IMR-90 (cell line): ENCODE measurements around the gene FUT2. TPM values are rescaled to one million over a fixed set of nuclear protein-coding genes. Genes with fewer than 3 reads are reported as not detected.

Experiments
- ATAC-seq: fragments of 200-7000 bp; cut with Tn5 transposase; 2 replicates; pipeline ENCODE4 v1.9.1; 2020; ENCODE audit warnings: low read depth, mild to moderate bottlenecking, moderate library complexity
- BruUV-seq: library from RNA; stranded (reverse); fragments of 400-500 nt; replicated peaks from 2 replicates; lab custom pipeline; 2021; lab: Mats Ljungman, UMichigan
- CTCF ChIA-PET: fragments of 300-600 bp; formaldehyde crosslinking; extraction: SDS; loops from one replicate; lab custom pipeline; 2021; ENCODE audit warnings: antibody characterized with exemption; lab: Yijun Ruan, JAX
- POLR2A ChIA-PET: fragments of 300-600 bp; sonication (Branson Sonifier 250); formaldehyde crosslinking; loops from one replicate; lab custom pipeline; 2022; ENCODE audit warnings: antibody characterized with exemption; ENCODE audit not compliant: unreplicated experiment; lab: Charles Lee
- DNase-seq: peaks from one replicate; pipeline ENCODE4 v3.0.0; 2013
- H2AFZ ChIP-seq: replicated peaks from 2 replicates; pipeline ENCODE3; 2013; ENCODE audit warnings: low read length, mild to moderate bottlenecking; ENCODE audit not compliant: poor library complexity
- H2AK5ac ChIP-seq: 2 replicates; pipeline ENCODE4 v1.6.1; 2013; ENCODE audit warnings: low read depth, low read length, inconsistent platforms
- H2AK9ac ChIP-seq: replicated peaks from 2 replicates; pipeline ENCODE3; 2013; ENCODE audit warnings: mild to moderate bottlenecking, low read depth, low read length, moderate library complexity; ENCODE audit not compliant: poor library complexity
- H2BK120ac ChIP-seq: 2 replicates; pipeline ENCODE4 v1.6.1; 2013; ENCODE audit warnings: low read depth, low read length, inconsistent platforms
- H2BK15ac ChIP-seq: 3 replicates; pipeline ENCODE4 v1.6.1; 2013; ENCODE audit warnings: low read depth, low read length, inconsistent platforms
- H2BK20ac ChIP-seq: 2 replicates; pipeline ENCODE4 v1.6.1; 2013; ENCODE audit warnings: low read depth, mild to moderate bottlenecking, inconsistent platforms, low read length, moderate library complexity
- H2BK5ac ChIP-seq: 2 replicates; pipeline ENCODE4 v1.6.1; 2013; ENCODE audit warnings: mild to moderate bottlenecking, low read depth, low read length, inconsistent platforms; ENCODE audit not compliant: poor library complexity, severe bottlenecking
- H3K14ac ChIP-seq: replicated peaks from 2 replicates; pipeline ENCODE4 v1.6.1; 2013; ENCODE audit warnings: low read depth, low read length, inconsistent platforms
- H3K18ac ChIP-seq: 2 replicates; pipeline ENCODE4 v1.6.1; 2013; ENCODE audit warnings: low read depth, low read length, control low read depth
- H3K23ac ChIP-seq: 2 replicates; pipeline ENCODE4 v1.6.1; 2013; ENCODE audit warnings: low read depth, low read length, inconsistent platforms
- H3K27ac ChIP-seq: 2 replicates; pipeline ENCODE4 v1.5.1; 2013; ENCODE audit warnings: mild to moderate bottlenecking, control low read depth, low read length; ENCODE audit not compliant: insufficient read depth
- H3K27me3 ChIP-seq: 2 replicates; pipeline ENCODE4 v1.6.1; 2013; ENCODE audit warnings: low read length; ENCODE audit not compliant: control insufficient read depth, insufficient read depth
- H3K36me3 ChIP-seq: 2 replicates; pipeline ENCODE4 v1.6.1; 2013; ENCODE audit warnings: low read length, mixed read lengths; ENCODE audit not compliant: control insufficient read depth, insufficient read depth
- H3K4ac ChIP-seq: 2 replicates; pipeline ENCODE4 v1.6.1; 2013; ENCODE audit warnings: low read depth, low read length, inconsistent platforms
- H3K4me1 ChIP-seq: 2 replicates; pipeline ENCODE4 v1.6.1; 2013; ENCODE audit warnings: low read length, mixed read lengths; ENCODE audit not compliant: control insufficient read depth, insufficient read depth
- H3K4me2 ChIP-seq: 2 replicates; pipeline ENCODE4 v1.6.1; 2013; ENCODE audit warnings: low read depth, mild to moderate bottlenecking, control low read depth, low read length, moderate library complexity
- H3K4me3 ChIP-seq: 2 replicates; pipeline ENCODE4 v1.5.1; 2013; ENCODE audit warnings: low read depth, mild to moderate bottlenecking, control low read depth, low read length, moderate library complexity; ENCODE audit not compliant: insufficient read depth
- H3K56ac ChIP-seq: 2 replicates; pipeline ENCODE4 v1.6.1; 2013; ENCODE audit warnings: low read length, inconsistent platforms; ENCODE audit not compliant: insufficient read depth; ENCODE audit errors: extremely low read depth
- H3K79me1 ChIP-seq, 2 experiments: 2 replicates each; pipeline ENCODE4 v1.6.1; 2013; ENCODE audit warnings: low read length in 2 of 2, inconsistent platforms in 1 of 2, low read depth in 1 of 2
- H3K9ac ChIP-seq: 2 replicates; pipeline ENCODE4 v1.6.1; 2013; ENCODE audit warnings: low read depth, low read length, control low read depth
- H3K9me1 ChIP-seq: 2 replicates; pipeline ENCODE4 v1.6.1; 2013; ENCODE audit warnings: low read length, inconsistent platforms; ENCODE audit not compliant: insufficient read depth
- H3K9me3 ChIP-seq: 2 replicates; pipeline ENCODE4 v1.6.1; 2013; ENCODE audit warnings: low read length; ENCODE audit not compliant: control insufficient read depth, insufficient read depth
- H4K20me1 ChIP-seq: 2 replicates; pipeline ENCODE4 v1.6.1; 2013; ENCODE audit warnings: low read length, inconsistent platforms; ENCODE audit not compliant: insufficient read depth
- H4K5ac ChIP-seq: 2 replicates; pipeline ENCODE4 v1.6.1; 2013; ENCODE audit warnings: mild to moderate bottlenecking, low read depth, low read length, control low read depth
- H4K8ac ChIP-seq, 2 experiments: 2 replicates each; pipeline ENCODE4 v1.6.1; 2013; ENCODE audit warnings: low read depth in 2 of 2, low read length in 2 of 2, control low read depth in 1 of 2, inconsistent platforms in 1 of 2
- H4K91ac ChIP-seq: 2 replicates; pipeline ENCODE4 v1.6.1; 2013; ENCODE audit warnings: low read depth, low read length, inconsistent platforms; ENCODE audit not compliant: insufficient read depth
- BHLHE40 ChIP-seq: fragments of 150-350 bp; IDR thresholded peaks from 2 replicates; pipeline ENCODE4 v1.6.1; 2016; ENCODE audit warnings: mild to moderate bottlenecking, low read depth, low read length
- CEBPB ChIP-seq: IDR thresholded peaks from 2 replicates; pipeline ENCODE4 v1.6.1; 2012; ENCODE audit warnings: low read depth, low read length, improper control_type of control experiment
- MAZ ChIP-seq: IDR thresholded peaks from 2 replicates; pipeline ENCODE4 v1.6.1; 2012; ENCODE audit warnings: low read depth, mild to moderate bottlenecking, low read length, improper control_type of control experiment, moderate library complexity, borderline replicate concordance
- POLR2A ChIP-seq: IDR thresholded peaks from 2 replicates; pipeline ENCODE4 v1.6.1; 2012; ENCODE audit warnings: mild to moderate bottlenecking, low read depth, low read length
- RAD21 ChIP-seq: IDR thresholded peaks from 2 replicates; pipeline ENCODE4 v1.6.1; 2012; ENCODE audit warnings: low read length, improper control_type of control experiment
- SMC3 ChIP-seq: fragments of 150-350 bp; IDR thresholded peaks from 2 replicates; pipeline ENCODE4 v1.6.1; 2016; ENCODE audit warnings: low read depth, mild to moderate bottlenecking, antibody characterized with exemption, low read length, moderate library complexity
- WGBS, 2 experiments: methylation state at CpG; one replicate each; pipeline versions ENCODE4 v1.1.5 to v1.1.7; 2013; ENCODE audit warnings: missing lambda C conversion rate in 2 of 2; ENCODE audit not compliant: insufficient read length in 1 of 2; ENCODE audit errors: extremely low coverage in 2 of 2; 5-methylcytosine and 5-hydroxymethylcytosine counted together
- dilution Hi-C: fragments of 300-500 bp; cut with HindIII; formaldehyde crosslinking; loops from one replicate; pipeline ENCODE4 v1.14.3; 2018; ENCODE audit warnings: low sequenced_read_pairs; ENCODE audit not compliant: unreplicated experiment
- in situ Hi-C: fragments of 300-500 bp; cut with MboI; formaldehyde crosslinking; loops from 3 replicates; pipeline ENCODE4 v1.14.3; 2019; ENCODE audit warnings: low sequenced_read_pairs, inconsistent platforms, mixed read lengths
- intact Hi-C: fragments of 100-400 bp; cut with micrococcal nuclease; formaldehyde crosslinking; loops from 2 replicates; pipeline ENCODE4 v1.10.0; 2022
- polyA plus RNA-seq, 3 experiments: library from polyadenylated mRNA; depleted of rRNA; stranded (reverse); fragments of >200 nt; gene quantifications; 2 replicates each; pipeline ENCODE4 v1.2.3, GENCODE V29; 2012; ENCODE audit warnings: low replicate concordance in 1 of 3
- total RNA-seq: library from RNA; depleted of rRNA; stranded (reverse); fragments of >200 nt; gene quantifications from 2 replicates; pipeline ENCODE4 v1.2.3, GENCODE V29; 2012
- TF ChIP-seq, protein P1 (sequence below): conservative IDR thresholded peaks from 2 replicates; pipeline ENCODE4 v1.5.1; 2012; ENCODE audit warnings: mild to moderate bottlenecking, low read depth, low read length, improper control_type of control experiment

Gene FUT2
- total and polyA plus RNA-seq, 2 of the 4 experiments (the other 2 are of a cell fraction) = not detected

DNA sequence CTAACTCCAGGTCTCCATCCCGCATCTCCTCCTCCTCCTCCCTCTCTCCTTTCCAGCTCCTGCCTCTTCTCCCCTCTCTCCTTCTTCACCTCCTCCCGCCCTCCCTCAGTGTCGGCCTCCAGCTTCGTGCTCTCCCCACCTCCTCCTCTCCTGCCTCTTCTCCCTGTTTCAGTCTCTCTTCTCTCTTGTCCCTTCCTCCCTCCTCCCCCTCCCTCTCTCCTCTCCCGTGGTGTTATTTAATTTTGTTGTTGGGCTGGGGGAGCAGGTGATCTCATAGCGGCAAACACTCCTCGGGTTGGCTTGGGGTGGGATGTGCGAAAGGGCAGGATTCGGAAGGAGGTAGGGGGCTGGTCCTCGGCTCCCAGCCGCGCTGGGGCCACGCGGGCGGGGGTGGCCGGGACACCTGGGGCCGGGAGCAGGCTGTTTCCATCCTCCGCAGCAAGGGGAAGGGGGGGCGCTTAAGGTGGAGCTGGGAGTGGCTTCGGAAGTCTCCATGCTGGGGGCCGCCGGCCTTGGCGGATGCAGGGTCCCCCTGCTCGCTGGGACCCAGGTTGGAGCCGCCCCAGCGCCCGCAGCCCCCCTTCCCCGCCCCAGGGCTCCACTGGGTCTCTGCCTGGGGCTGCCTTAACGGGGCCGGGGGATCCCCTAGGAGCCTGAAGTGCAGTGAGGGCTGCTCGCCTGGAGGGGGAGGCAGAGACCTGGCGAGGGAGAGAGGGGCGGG is 49.6 kb upstream of the FUT2 start, which contains the start of gene CA11:
Gene CA11, minus strand, starts transcription at position 187 of the 721 bp plus-strand sequence. CDS start 555 bp downstream, outside the sequence.
- H3K56ac ChIP-seq = no peak within 1 kb of the TSS
- H3K4me1 ChIP-seq = peaks cover 5% of the 10 kb centered on the region
- peak within 1 kb of the TSS; percentile 58 for H2AK5ac ChIP-seq
- H3K4ac ChIP-seq = peak within 1 kb of the TSS; percentile 41
- H2BK20ac ChIP-seq = 0 out of 2 replicates have a peak within 1 kb of the TSS, but pooled peaks have one; percentile 14
- H3K14ac ChIP-seq = peak within 1 kb of the TSS; percentile 52
- 0% methylated on average over 7 of the region's 33 CpGs; no CpG with 5 or more reads in 1 of the 2 experiments for WGBS, 2 experiments
- 0 out of 3 replicates have a peak within 1 kb of the TSS, but pooled peaks have one; percentile 40 for H2BK15ac ChIP-seq
- peak within 1 kb of the TSS; percentile 91 for H2AFZ ChIP-seq
- ChIA-PET CTCF (interaction anchor here (0.5 to 1.4 kb wide), 3 partner anchors 137 to 680 kb away, joined by 3 to 6 read pairs (median 4); no protein-coding TSS in a partner anchor), POLR2A (interaction anchor here (0.7 kb wide), 1 partner anchor 197 kb away, joined by 3 read pairs; no protein-coding TSS in a partner anchor)
- H3K9me3 ChIP-seq = peaks cover 2% of the 10 kb centered on the region; the same call in 1 of the 2 replicates
- intact Hi-C loops = loop anchor here (2.0 to 10.0 kb wide), 3 partner anchors 139 to 319 kb away; partner anchors contain the start of gene FTL
- H3K27me3 ChIP-seq = no peaks in the 10 kb centered on the region
- peak within 1 kb of the TSS; percentile 84 for H3K4me2 ChIP-seq
- H3K9ac ChIP-seq = peak within 1 kb of the TSS; percentile 13
- no peaks in the 10 kb centered on the region for H4K20me1 ChIP-seq
- peak within 1 kb of the TSS; percentile 23 for H4K91ac ChIP-seq
- H3K4me3 ChIP-seq = peak within 1 kb of the TSS; percentile 44
- peak within 1 kb of the TSS; percentile 76 to 93 for H4K8ac ChIP-seq
- peak within 1 kb of the TSS; percentile 89 for H2AK9ac ChIP-seq
- in situ Hi-C loops = loop anchor here (10.0 kb wide), 2 partner anchors 189 to 319 kb away; partner anchors contain the start of genes FTL and HSD17B14
- H3K9me1 ChIP-seq = no peaks in the 10 kb centered on the region; the same call in 1 of the 2 replicates
- H3K18ac ChIP-seq = peak within 1 kb of the TSS; percentile 10; the same call in 1 of the 2 replicates
- no peaks in the 10 kb centered on the region for H3K79me1 ChIP-seq
- H4K5ac ChIP-seq = peak within 1 kb of the TSS; percentile 3
- no peaks in the 10 kb centered on the region for H3K36me3 ChIP-seq
- dilution Hi-C loops = no loop called here
- TF ChIP-seq, protein P1, sequence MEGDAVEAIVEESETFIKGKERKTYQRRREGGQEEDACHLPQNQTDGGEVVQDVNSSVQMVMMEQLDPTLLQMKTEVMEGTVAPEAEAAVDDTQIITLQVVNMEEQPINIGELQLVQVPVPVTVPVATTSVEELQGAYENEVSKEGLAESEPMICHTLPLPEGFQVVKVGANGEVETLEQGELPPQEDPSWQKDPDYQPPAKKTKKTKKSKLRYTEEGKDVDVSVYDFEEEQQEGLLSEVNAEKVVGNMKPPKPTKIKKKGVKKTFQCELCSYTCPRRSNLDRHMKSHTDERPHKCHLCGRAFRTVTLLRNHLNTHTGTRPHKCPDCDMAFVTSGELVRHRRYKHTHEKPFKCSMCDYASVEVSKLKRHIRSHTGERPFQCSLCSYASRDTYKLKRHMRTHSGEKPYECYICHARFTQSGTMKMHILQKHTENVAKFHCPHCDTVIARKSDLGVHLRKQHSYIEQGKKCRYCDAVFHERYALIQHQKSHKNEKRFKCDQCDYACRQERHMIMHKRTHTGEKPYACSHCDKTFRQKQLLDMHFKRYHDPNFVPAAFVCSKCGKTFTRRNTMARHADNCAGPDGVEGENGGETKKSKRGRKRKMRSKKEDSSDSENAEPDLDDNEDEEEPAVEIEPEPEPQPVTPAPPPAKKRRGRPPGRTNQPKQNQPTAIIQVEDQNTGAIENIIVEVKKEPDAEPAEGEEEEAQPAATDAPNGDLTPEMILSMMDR = peak; percentile 87
- TF ChIP-seq SMC3 (peak; percentile 53), MAZ (peak; percentile 99), POLR2A (peak; percentile 29; the same call in 1 of the 2 replicates), CEBPB (no peak), BHLHE40 (no peak), RAD21 (peak; percentile 87)
- peak within 1 kb of the TSS; percentile 52; the same call in 1 of the 2 replicates for H2BK120ac ChIP-seq
- no peak within 1 kb of the TSS for H2BK5ac ChIP-seq
- peak within 1 kb of the TSS; percentile 17 for H3K23ac ChIP-seq
- peak; percentile 72 for DNase-seq
- ATAC-seq = peak; percentile 96
- BruUV-seq = no TSS peak
- H3K27ac ChIP-seq = peak within 1 kb of the TSS; percentile 21; the same call in 1 of the 2 replicates
